H1 (cell line): ENCODE results near the gene PTPRJ. TPM values are rescaled to one million over a fixed set of nuclear protein-coding genes. Genes with fewer than 3 reads are reported as not detected.

ENCODE experiments used
- CTCF ChIA-PET: fragments of 300-600 bp; sonication (Branson Sonifier 250); formaldehyde crosslinking; loops from one replicate; lab custom pipeline; 2021; ENCODE audit not compliant: partially characterized antibody; lab: Charles Lee
- POLR2A ChIA-PET: fragments of 300-600 bp; sonication (Branson Sonifier 250); formaldehyde crosslinking; loops from one replicate; lab custom pipeline; 2021; ENCODE audit warnings: inconsistent platforms; ENCODE audit not compliant: partially characterized antibody; lab: Charles Lee
- DNase-seq, 2 experiments: peaks; one replicate each; pipeline versions ENCODE4 v3.0.0 to v3.0.0-alpha.2; 2010 to 2022; ENCODE audit warnings: low spot score in 2 of 2, low read depth in 1 of 2, mixed read lengths in 1 of 2
- FAIRE-seq: peaks from 2 replicates; lab custom pipeline; 2011; peaks lifted over from hg19 to GRCh38; lab: Jason Lieb, UNC
- H2AFZ ChIP-seq: 2 replicates; pipeline ENCODE4 v1.8.1; 2012; ENCODE audit warnings: low read length, inconsistent platforms
- H2AK5ac ChIP-seq: 2 replicates; pipeline ENCODE4 v1.6.1; 2013; ENCODE audit warnings: low read depth, low read length
- H2BK120ac ChIP-seq: replicated peaks from 2 replicates; pipeline ENCODE3; 2013; ENCODE audit warnings: low read depth, low read length, inconsistent platforms
- H2BK12ac ChIP-seq: 2 replicates; pipeline ENCODE4 v1.6.1; 2013; ENCODE audit warnings: low read depth, low read length
- H2BK15ac ChIP-seq: 2 replicates; pipeline ENCODE4 v1.6.1; 2013; ENCODE audit warnings: low read length
- H2BK20ac ChIP-seq: 2 replicates; pipeline ENCODE4 v1.6.1; 2013; ENCODE audit warnings: low read length
- H2BK5ac ChIP-seq: 2 replicates; pipeline ENCODE4 v1.6.1; 2013; ENCODE audit warnings: low read depth, low read length
- H3K14ac ChIP-seq: 2 replicates; pipeline ENCODE4 v1.6.1; 2013; ENCODE audit warnings: inconsistent platforms; ENCODE audit not compliant: insufficient read length
- H3K18ac ChIP-seq: 2 replicates; pipeline ENCODE4 v1.6.1; 2013; ENCODE audit warnings: low read length; ENCODE audit errors: extremely low read depth
- H3K23ac ChIP-seq: 2 replicates; pipeline ENCODE4 v1.6.1; 2013; ENCODE audit warnings: inconsistent platforms; ENCODE audit not compliant: insufficient read length
- H3K23me2 ChIP-seq: 2 replicates; pipeline ENCODE4 v1.6.1; 2013; ENCODE audit warnings: low read depth, low read length
- H3K27ac ChIP-seq: 2 replicates; pipeline ENCODE4 v1.6.1; 2011; ENCODE audit warnings: low read depth, low read length, inconsistent platforms
- H3K27me3 ChIP-seq, 4 experiments: replicated peaks in 1 of 4; 1 replicate in 1 of 4; 2 replicates in 3 of 4; pipeline versions ENCODE4 v1.6.1 to v1.8.1; 2011 to 2013; ENCODE audit warnings: low read length in 3 of 4, mild to moderate bottlenecking in 3 of 4, inconsistent platforms in 2 of 4, mixed read lengths in 2 of 4, moderate library complexity in 1 of 4; ENCODE audit not compliant: control insufficient read depth in 3 of 4, insufficient read depth in 3 of 4; ENCODE audit errors: extremely low read depth in 1 of 4
- H3K36me3 ChIP-seq, 4 experiments: 2 replicates each; pipeline versions ENCODE4 v1.6.1 to v1.8.1; 2011 to 2013; ENCODE audit warnings: mild to moderate bottlenecking in 4 of 4, low read length in 3 of 4, moderate library complexity in 2 of 4, control low read depth in 1 of 4, inconsistent platforms in 1 of 4; ENCODE audit not compliant: insufficient read depth in 4 of 4, control insufficient read depth in 2 of 4
- H3K4ac ChIP-seq: replicated peaks from 2 replicates; pipeline ENCODE3; 2013; ENCODE audit warnings: low read length, low read depth, mixed read lengths, inconsistent platforms; ENCODE audit not compliant: insufficient read length
- H3K4me1 ChIP-seq, 4 experiments: replicated peaks in 1 of 4; 1 replicate in 1 of 4; 2 replicates in 3 of 4; pipeline versions ENCODE4 v1.6.1 to v1.8.1; 2011 to 2013; ENCODE audit warnings: low read length in 3 of 4, inconsistent platforms in 2 of 4, mixed read lengths in 1 of 4; ENCODE audit not compliant: insufficient read depth in 4 of 4, control insufficient read depth in 3 of 4
- H3K4me2 ChIP-seq, 2 experiments: 2 replicates each; pipeline versions ENCODE4 v1.6.1 to v1.8.1; 2011 to 2013; ENCODE audit warnings: low read depth in 2 of 2, low read length in 2 of 2, control low read depth in 1 of 2, inconsistent platforms in 1 of 2, mild to moderate bottlenecking in 1 of 2; ENCODE audit not compliant: insufficient read depth in 1 of 2
- H3K4me3 ChIP-seq, 4 experiments: fragments of 200-600, 300-600 bp in 1 of 4; sonication (generic), shearing (Covaris generic), sonication (Bioruptor Twin) in 1 of 4; 2 replicates each; pipeline versions ENCODE4 v1.5.1 to v1.8.1; 2011 to 2016; ENCODE audit warnings: low read length in 4 of 4, low read depth in 3 of 4, control low read depth in 2 of 4, inconsistent platforms in 2 of 4, mild to moderate bottlenecking in 2 of 4, mixed read lengths in 1 of 4, moderate library complexity in 1 of 4; ENCODE audit not compliant: insufficient read depth in 2 of 4; ENCODE audit errors: extremely low read depth in 1 of 4
- H3K56ac ChIP-seq: replicated peaks from 2 replicates; pipeline ENCODE3; 2013; ENCODE audit warnings: low read depth, mild to moderate bottlenecking, mixed read lengths, low read length, inconsistent platforms; ENCODE audit not compliant: insufficient read length
- H3K79me1 ChIP-seq: 2 replicates; pipeline ENCODE4 v1.6.1; 2013; ENCODE audit warnings: low read depth, low read length, control low read depth
- H3K79me2 ChIP-seq, 2 experiments: 2 replicates each; pipeline versions ENCODE4 v1.6.1 to v1.8.1; 2012 to 2013; ENCODE audit warnings: low read length in 2 of 2, mild to moderate bottlenecking in 2 of 2, inconsistent platforms in 1 of 2; ENCODE audit not compliant: insufficient read depth in 2 of 2, control insufficient read depth in 1 of 2
- H3K9ac ChIP-seq, 4 experiments: replicated peaks in 1 of 4; 1 replicate in 1 of 4; 2 replicates in 3 of 4; pipeline versions ENCODE4 v1.6.1 to v1.8.1; 2011 to 2013; ENCODE audit warnings: low read depth in 3 of 4, low read length in 3 of 4, control low read depth in 2 of 4, mild to moderate bottlenecking in 2 of 4, moderate library complexity in 2 of 4, inconsistent platforms in 1 of 4; ENCODE audit errors: extremely low read depth in 1 of 4
- H3K9me3 ChIP-seq, 2 experiments: 2 replicates each; pipeline versions ENCODE4 v1.6.1 to v1.8.1; 2012 to 2013; ENCODE audit warnings: mild to moderate bottlenecking in 2 of 2, moderate library complexity in 2 of 2, control low read depth in 1 of 2, inconsistent platforms in 1 of 2, low read depth in 1 of 2, low read length in 1 of 2, mixed read lengths in 1 of 2; ENCODE audit not compliant: insufficient read depth in 2 of 2
- H4K20me1 ChIP-seq, 2 experiments: replicated peaks in 1 of 2; 2 replicates each; pipeline versions ENCODE3 to v1.8.1; 2011 to 2013; ENCODE audit warnings: inconsistent platforms in 2 of 2, low read length in 2 of 2, mild to moderate bottlenecking in 1 of 2; ENCODE audit not compliant: insufficient read depth in 2 of 2, control insufficient read depth in 1 of 2
- H4K5ac ChIP-seq: 2 replicates; pipeline ENCODE4 v1.6.1; 2013; ENCODE audit warnings: low read length, low read depth, mixed read lengths, inconsistent platforms; ENCODE audit not compliant: insufficient read length
- H4K8ac ChIP-seq: 2 replicates; pipeline ENCODE4 v1.8.0; 2013; ENCODE audit warnings: mild to moderate bottlenecking, moderate library complexity, low read length, inconsistent platforms; ENCODE audit not compliant: insufficient read depth; ENCODE audit errors: extremely low read depth
- H4K91ac ChIP-seq: replicated peaks from 2 replicates; pipeline ENCODE3; 2013; ENCODE audit warnings: low read length, mixed read lengths, inconsistent platforms; ENCODE audit not compliant: insufficient read length
- BRCA1 ChIP-seq: IDR thresholded peaks from 2 replicates; pipeline ENCODE4 v1.6.1; 2012; ENCODE audit warnings: low read depth, low read length, improper control_type of control experiment
- CBX5 ChIP-seq: fragments of 300-800, 300-1000 bp; sonication (generic); IDR thresholded peaks from 2 replicates; pipeline ENCODE4 v1.7.1; 2016; ENCODE audit warnings: antibody characterized with exemption, low read length, low read depth
- CTBP2 ChIP-seq: IDR thresholded peaks from 2 replicates; pipeline ENCODE4 v1.7.0; 2011; ENCODE audit warnings: borderline replicate concordance, mild to moderate bottlenecking, moderate library complexity, mixed read lengths, low read length; ENCODE audit not compliant: insufficient read depth, insufficient read length
- HDAC2 ChIP-seq, 2 experiments: fragments of 300-600 bp in 1 of 2; sonication (generic) in 1 of 2; IDR thresholded peaks; 2 replicates each; pipeline ENCODE4 v1.6.1; 2011 to 2012; ENCODE audit warnings: low read depth in 2 of 2, low read length in 2 of 2, mild to moderate bottlenecking in 2 of 2, moderate library complexity in 2 of 2, borderline replicate concordance in 1 of 2, inconsistent platforms in 1 of 2
- HDAC6 ChIP-seq: IDR thresholded peaks from one replicate; pipeline ENCODE4 v1.7.1; 2012; ENCODE audit warnings: low read depth, mild to moderate bottlenecking, inconsistent platforms, low read length, moderate library complexity
- JUN ChIP-seq: IDR thresholded peaks from 2 replicates; pipeline ENCODE4 v1.6.1; 2011; ENCODE audit warnings: low read depth, mild to moderate bottlenecking, improper control_type of control experiment, low read length
- KDM4A ChIP-seq: IDR thresholded peaks from one replicate; pipeline ENCODE4 v1.7.1; 2012; ENCODE audit warnings: low read depth, mild to moderate bottlenecking, moderate library complexity, low read length, inconsistent platforms; ENCODE audit not compliant: severe bottlenecking
- KDM5A ChIP-seq: fragments of 200-600 bp; IDR thresholded peaks from 2 replicates; pipeline ENCODE4 v1.7.1; 2012; ENCODE audit warnings: mild to moderate bottlenecking, low read length, inconsistent platforms, mixed read lengths
- SIRT6 ChIP-seq: IDR thresholded peaks from one replicate; pipeline ENCODE4 v1.7.1; 2012; ENCODE audit warnings: low read length, inconsistent platforms
- SP4 ChIP-seq: IDR thresholded peaks from 2 replicates; pipeline ENCODE4 v1.6.1; 2012; ENCODE audit warnings: low read length, inconsistent platforms
- ZNF274 ChIP-seq: IDR thresholded peaks from 2 replicates; pipeline ENCODE4 v1.7.0; 2012; ENCODE audit warnings: low read length, borderline replicate concordance; ENCODE audit errors: extremely low read depth
- WGBS, 2 experiments: shearing (Covaris generic) in 1 of 2; methylation state at CpG; one replicate each; pipeline versions ENCODE4 v1.1.6 to v1.1.7; 2013 to 2015; ENCODE audit warnings: low lambda C conversion rate in 2 of 2, mixed read lengths in 2 of 2, inconsistent platforms in 1 of 2, low coverage in 1 of 2, missing lambda C conversion rate in 1 of 2; ENCODE audit not compliant: insufficient replicate concordance in 2 of 2, insufficient coverage in 1 of 2, insufficient read length in 1 of 2; ENCODE audit errors: extremely low coverage in 1 of 2, missing lambda C conversion rate in 1 of 2; 5-methylcytosine and 5-hydroxymethylcytosine counted together
- polyA plus RNA-seq, 7 experiments: library from polyadenylated mRNA; depleted of rRNA in 3 of 7; stranded (reverse) in 5 of 7; unstranded in 2 of 7; fragments of >200 nt in 5 of 7; fragments of 200-250 nt in 2 of 7; gene quantifications; 1 replicate in 5 of 7; 2 replicates in 1 of 7; 4 replicates in 1 of 7; pipeline versions ENCODE4 v1.2.1 to v1.2.3, GENCODE V29; 2011 to 2013; ENCODE audit warnings: missing spikeins in 2 of 7, mixed read lengths in 2 of 7
- total RNA-seq: library from RNA; stranded (reverse); fragmentation: NEBNext Ultra II Directional; extraction: Animal tissue kit (Norgen Biotek cat#: 25700); gene quantifications from 2 replicates; pipeline ENCODE4 v1.2.1, GENCODE V29; 2021

The PTPRJ gene
- total and polyA plus RNA-seq, 2 of the 8 experiments (the other 6 are each of a cell fraction or from before 2014, with no cell fraction given) = 4.4 to 22.6 TPM

- Histone ChIP-seq H3K56ac (no peak overlapping the region), H4K8ac (no peak overlapping the region), H3K4me1 (peaks cover 0 to 12% (median 6%) of the 10 kb centered on the region in 4 experiments), H4K91ac (no peak overlapping the region), H2BK120ac (no peak overlapping the region), H2BK15ac (peak overlapping the region; percentile 13; the same call in 1 of the 2 replicates), H3K27ac (no peak overlapping the region), H2BK12ac (no peak overlapping the region), H3K4me2 (no peak overlapping the region), H3K9ac (no peak overlapping the region), H3K27me3 (no peaks in the 10 kb centered on the region), H3K9me3 (no peaks in the 10 kb centered on the region), H4K20me1 (no peaks in the 10 kb centered on the region), H4K5ac (no peak overlapping the region), H2BK5ac (no peak overlapping the region), H3K4me3 (no peak overlapping the region), H3K14ac (no peak overlapping the region), H3K79me1 (no peaks in the 10 kb centered on the region), H3K36me3 (no peaks in the 10 kb centered on the region), H3K23me2 (no peaks in the 10 kb centered on the region), H3K18ac (no peak overlapping the region), H2AK5ac (no peak overlapping the region), H3K79me2 (no peaks in the 10 kb centered on the region), H2AFZ (peak overlapping the region; percentile 76; the same call in 1 of the 2 replicates), H2BK20ac (0 out of 2 replicates have a peak overlapping the region, but pooled peaks have one; percentile 86), H3K23ac (no peak overlapping the region), H3K4ac (no peak overlapping the region)
- DNase-seq = no peak
- POLR2A ChIA-PET = interaction anchor here (1.2 kb wide), 1 partner anchor 8 kb away, joined by 4 read pairs; no protein-coding TSS in a partner anchor
- CTCF ChIA-PET = interaction anchor here (0.6 to 2.2 kb wide), 6 partner anchors 8 to 513 kb away, joined by 3 to 5 read pairs (median 3); no protein-coding TSS in a partner anchor
- FAIRE-seq = no peak
- TF ChIP-seq SP4 = no peak
- no peak for TF ChIP-seq HDAC6
- TF ChIP-seq HDAC2 (IDR thresholded peaks at IDR 0.05; ENCODE audit: borderline replicate concordance in 1 of 2, low read depth in 2 of 2, low read length in 2 of 2) = no peak
- no peak for TF ChIP-seq BRCA1
- no peak for TF ChIP-seq KDM5A
- TF ChIP-seq ZNF274 = no peak
- TF ChIP-seq SIRT6 = no peak
- no peak for TF ChIP-seq CTBP2
- TF ChIP-seq CBX5 = no peak
- TF ChIP-seq JUN = no peak
- TF ChIP-seq KDM4A = no peak
- 88% methylated on average over 4 of the region's 4 CpGs; no CpG with 5 or more reads in 1 of the 2 experiments for WGBS, 2 experiments
Measured at GRCh38 chr11:47971501-47971900, 8.9 kb upstream of the PTPRJ start.
